Spleen (tissue), 11 donors: ENCODE data around the gene BMP2K. TPM values are rescaled to one million over a fixed set of nuclear protein-coding genes. Genes with fewer than 3 reads are reported as not detected.

Experiments used
- DNase-seq: peaks from one replicate; pipeline ENCODE4 v3.0.0-alpha.2; 2020
- H3K27ac ChIP-seq, 8 donors: fragments of 200-600 bp; sonication (generic) in 7 of 8; 1 replicate in 4 of 8; 2 replicates in 4 of 8; pipeline versions ENCODE4 v1.5.0 to v1.8.0; 2016 to 2021; ENCODE audit warnings: inconsistent platforms in 4 of 8, mild to moderate bottlenecking in 4 of 8, moderate library complexity in 1 of 8
- H3K27me3 ChIP-seq, 7 donors: fragments of 200-600 bp; sonication (generic) in 6 of 7; replicated peaks in 1 of 7; 1 replicate in 4 of 7; 2 replicates in 3 of 7; pipeline versions ENCODE4 v1.5.0 to v1.8.0; 2016 to 2021; ENCODE audit warnings: inconsistent platforms in 3 of 7, mild to moderate bottlenecking in 1 of 7
- H3K36me3 ChIP-seq, 6 donors: fragments of 200-600 bp; sonication (generic) in 5 of 6; 1 replicate in 4 of 6; 2 replicates in 2 of 6; pipeline versions ENCODE4 v1.5.0 to v1.8.0; 2016 to 2021; ENCODE audit warnings: inconsistent platforms in 2 of 6
- H3K4me1 ChIP-seq, 6 donors: fragments of 200-600 bp; sonication (generic) in 5 of 6; 1 replicate in 3 of 6; 2 replicates in 3 of 6; pipeline versions ENCODE4 v1.5.0 to v1.8.0; 2016 to 2021; ENCODE audit warnings: inconsistent platforms in 3 of 6
- H3K4me3 ChIP-seq, 8 donors: fragments of 200-600 bp; sonication (generic) in 7 of 8; 1 replicate in 4 of 8; 2 replicates in 4 of 8; pipeline versions ENCODE4 v1.5.0 to v1.8.0; 2016 to 2021; ENCODE audit warnings: inconsistent platforms in 4 of 8, mild to moderate bottlenecking in 4 of 8, moderate library complexity in 2 of 8
- H3K9me3 ChIP-seq, 8 donors: fragments of 200-600 bp; sonication (generic) in 7 of 8; 1 replicate in 4 of 8; 2 replicates in 4 of 8; pipeline versions ENCODE4 v1.5.0 to v1.8.0; 2016 to 2021; ENCODE audit warnings: inconsistent platforms in 4 of 8
- CTCF ChIP-seq, 11 experiments: fragments of 200-600 bp in 7 of 11; fragments of 450-650 bp in 4 of 11; sonication (generic) in 4 of 11; IDR thresholded peaks in 8 of 11; conservative IDR thresholded peaks in 3 of 11; 1 replicate in 7 of 11; 2 replicates in 4 of 11; pipeline versions ENCODE4 v1.4.0 to v1.8.0; 2016 to 2021; ENCODE audit warnings: antibody characterized with exemption in 11 of 11, inconsistent platforms in 4 of 11, mild to moderate bottlenecking in 1 of 11
- POLR2A ChIP-seq, 3 donors: fragments of 450-650 bp; IDR thresholded peaks; one replicate each; pipeline ENCODE4 v1.5.1; 2017; ENCODE audit warnings: antibody characterized with exemption in 3 of 3, mild to moderate bottlenecking in 1 of 3
- POLR2AphosphoS5 ChIP-seq, 3 donors: sonication (generic); formaldehyde crosslinking; IDR thresholded peaks; one replicate each; pipeline ENCODE4 v1.5.1; 2017; ENCODE audit warnings: antibody characterized with exemption in 3 of 3
- WGBS, 5 donors: extraction: QIAGEN DNeasy Blood & Tissue Kit in 3 of 5; methylation state at CpG; one replicate each; pipeline versions ENCODE4 v1.1.5 to v1.1.7; 2013 to 2018; 5-methylcytosine and 5-hydroxymethylcytosine counted together
- intact Hi-C: fragments of 100-400 bp; cut with DNase I; formaldehyde crosslinking; loops from one replicate; pipeline ENCODE4 v1.15.0; 2023; ENCODE audit warnings: low total_unique reads
- polyA plus RNA-seq, 3 donors: library from polyadenylated mRNA; stranded (reverse); fragments of 200-250 nt; gene quantifications; one replicate each; pipeline ENCODE4 v1.2.1, GENCODE V29; 2013
- total RNA-seq, 7 donors: library from RNA; depleted of rRNA in 3 of 7; stranded (reverse); fragments of >200 nt in 3 of 7; fragmentation: NEBNext Ultra II Directional in 4 of 7; extraction: Animal tissue kit (Norgen Biotek cat#: 25700) in 4 of 7; gene quantifications; one replicate each; pipeline versions ENCODE4 v1.1.0 to v1.2.1, GENCODE V29; 2016 to 2021
- donor health status: healthy with polysubstance abuse.
- donor health status: DM: no; HTN: no; CAD: no; lungs with moderate emphysema.
- donor health status: DM: no; HTN: no; CAD: no.
- donor health status: Bipolar disorder and iron deficiency.
- donor health status: healthy.
- donor health status: DM: no; HTN: no; CAD: no.
- donor health status: DM: yes; HTN: yes; CAD: no.

Gene BMP2K
- total and polyA plus RNA-seq, 10 donors = 27.4 to 154 (median 96.3) TPM

GRCh38 chr4:78757574-78757973 is 18.6 kb upstream of the BMP2K start:
- Histone ChIP-seq H3K27me3 (no peaks in the 10 kb centered on the region), H3K4me3 (no peak overlapping the region), H3K4me1 (peaks cover 0 to 34% (median under 1%) of the 10 kb centered on the region in 6 donors), H3K36me3 (no peaks in the 10 kb centered on the region), H3K9me3 (no peaks in the 10 kb centered on the region), H3K27ac (no peak overlapping the region)
- no peak for DNase-seq
- TF ChIP-seq POLR2AphosphoS5 (IDR thresholded peaks at IDR 0.05) = no peak
- intact Hi-C loops = no loop called here
- 91 to 100% (median 94%) methylated on average over 1 of the region's 1 CpG for WGBS, 5 donors

- intact Hi-C loops = no loop called here
- 83 to 97% (median 92%) methylated on average over 1 of the region's 1 CpG for WGBS, 5 donors
- TF ChIP-seq CTCF (IDR thresholded peaks at IDR 0.05 in 8 of 11, conservative IDR thresholded peaks at IDR 0.05 in 3 of 11) (no peak), POLR2A (IDR thresholded peaks at IDR 0.05) (no peak), POLR2AphosphoS5 (IDR thresholded peaks at IDR 0.05) (no peak)
- no peak overlapping the region for H3K27ac ChIP-seq
- no peaks in the 10 kb centered on the region for H3K27me3 ChIP-seq
- H3K4me1 ChIP-seq = peaks cover 0 to 29% (median 0%) of the 10 kb centered on the region in 6 donors
- no peak for DNase-seq
- no peaks in the 10 kb centered on the region for H3K9me3 ChIP-seq
- no peak overlapping the region for H3K4me3 ChIP-seq
- no peaks in the 10 kb centered on the region for H3K36me3 ChIP-seq
These were observed 18.1 kb upstream of the BMP2K start for GRCh38 chr4:78758085-78758484.

- H3K36me3 ChIP-seq = no peaks in the 10 kb centered on the region
- intact Hi-C loops = no loop called here
These were observed 13.6 kb upstream of the BMP2K start for GRCh38 chr4:78762529-78762928.

GRCh38 chr4:78763251-78763650 is 12.9 kb upstream of the BMP2K start:
- Histone ChIP-seq H3K4me1 (peaks cover 8 to 33% (median 14%) of the 10 kb centered on the region in 6 donors), H3K27ac (no peak overlapping the region), H3K9me3 (no peaks in the 10 kb centered on the region), H3K36me3 (no peaks in the 10 kb centered on the region), H3K27me3 (no peaks in the 10 kb centered on the region), H3K4me3 (no peak overlapping the region)
- whole genome bisulfite sequencing, 5 donors = 78 to 89% (median 86%) methylated on average over 1 of the region's 1 CpG
- intact Hi-C loops = no loop called here
- no peak for DNase-seq
- TF ChIP-seq POLR2A (IDR thresholded peaks at IDR 0.05) (no peak), POLR2AphosphoS5 (IDR thresholded peaks at IDR 0.05) (no peak), CTCF (IDR thresholded peaks at IDR 0.05 in 8 of 11, conservative IDR thresholded peaks at IDR 0.05 in 3 of 11) (no peak)

More at GRCh38 chr4:78762529-78762928, 13.6 kb upstream of the BMP2K start:
- Histone ChIP-seq H3K9me3 (no peaks in the 10 kb centered on the region), H3K4me3 (no peak overlapping the region), H3K27ac (no peak overlapping the region), H3K4me1 (peaks cover 8 to 26% (median 14%) of the 10 kb centered on the region in 6 donors), H3K27me3 (no peaks in the 10 kb centered on the region)
- no peak for DNase-seq
- WGBS, 5 donors = 95 to 99% (median 98%) methylated on average over 2 of the region's 2 CpGs
- no peak for TF ChIP-seq POLR2A (IDR thresholded peaks at IDR 0.05)
- no peak for TF ChIP-seq POLR2AphosphoS5 (IDR thresholded peaks at IDR 0.05)
- TF ChIP-seq CTCF (IDR thresholded peaks at IDR 0.05 in 8 of 11, conservative IDR thresholded peaks at IDR 0.05 in 3 of 11) = no peak
